ENCODE results near the gene TMEM33. TPM values are rescaled to one million over a fixed set of nuclear protein-coding genes. Genes with fewer than 3 reads are reported as not detected.

TMEM33 gene
- polyA plus RNA-seq, 1 of the 3 experiments (the other 2 are of a cell fraction): 31.2 TPM

DNA sequence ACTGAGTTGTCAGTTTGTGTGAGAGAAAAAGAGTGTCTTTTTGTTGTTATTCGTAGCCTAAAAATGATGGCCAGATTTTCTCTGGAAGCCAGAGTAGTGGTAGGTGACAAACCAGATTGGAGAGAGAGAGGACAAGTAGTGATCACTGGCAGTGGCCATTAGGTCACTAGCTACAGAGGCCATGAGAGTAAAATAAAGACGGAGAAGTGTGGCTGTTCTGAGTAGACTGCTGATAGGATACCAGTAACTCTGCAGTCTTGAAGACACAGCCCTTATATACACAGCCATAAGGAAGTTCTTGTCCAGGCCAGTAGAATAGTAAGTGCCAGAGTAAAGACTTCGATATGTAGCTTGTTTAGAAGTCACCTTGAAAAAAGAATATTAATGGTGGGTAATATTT, 62.8 kb downstream of the TMEM33 start:
- CTCF ChIA-PET: no interaction called here
- H4K20me1 ChIP-seq (ENCODE audit: insufficient read depth): peaks cover 18% of the 10 kb centered on the region; the same call in 1 of the 2 replicates
- H3K79me2 ChIP-seq (ENCODE audit: insufficient read depth): peaks cover 92% of the 10 kb centered on the region

GRCh38 chr4:41999321-41999720, 64.1 kb downstream of the TMEM33 start:
- no peak overlapping the region for H3K4me3 ChIP-seq (ENCODE audit: low read depth in 2 of 2, low read length in 1 of 2)
- H3K9ac ChIP-seq: no peak overlapping the region
- H3K27me3 ChIP-seq (ENCODE audit: insufficient read depth): no peaks in the 10 kb centered on the region
- peaks cover 18% of the 10 kb centered on the region; the same call in 1 of the 2 replicates for H4K20me1 ChIP-seq (ENCODE audit: insufficient read depth)
- no peak for DNase-seq
- no peaks in the 10 kb centered on the region for H3K9me3 ChIP-seq
- no peaks in the 10 kb centered on the region for H3K4me1 ChIP-seq (ENCODE audit: control insufficient read depth in 1 of 2, insufficient read depth in 2 of 2, low read depth in 1 of 2, low read length in 1 of 2)
- no peak overlapping the region for H2AFZ ChIP-seq (ENCODE audit: low read depth)
- peaks cover 23 to 25% of the 10 kb centered on the region in 2 experiments for H3K36me3 ChIP-seq (replicated peaks in 1 of 2; ENCODE audit: control insufficient read depth in 1 of 2, insufficient read depth in 2 of 2, low read length in 1 of 2)
- no peaks in the 10 kb centered on the region for H3K9me2 ChIP-seq
- H3K27ac ChIP-seq (ENCODE audit: low read depth in 2 of 2, low read length in 1 of 2): no peak overlapping the region
- ChIA-PET CTCF (no interaction called here), POLR2A (no interaction called here)
- H3F3A ChIP-seq (replicated peaks; ENCODE audit: insufficient read depth): peaks cover 5% of the 10 kb centered on the region
- H3K4me2 ChIP-seq: no peak overlapping the region
- peaks cover 92% of the 10 kb centered on the region for H3K79me2 ChIP-seq (ENCODE audit: insufficient read depth)
- TF ChIP-seq GABPA (IDR thresholded peaks at IDR 0.05; ENCODE audit: low read depth) (no peak), FOXJ3 (CRISPR knock-in tag; IDR thresholded peaks at IDR 0.05) (no peak), CTCF (IDR thresholded peaks at IDR 0.05) (no peak), USF1 (IDR thresholded peaks at IDR 0.05; ENCODE audit: borderline replicate concordance, low read depth) (no peak), POLR2AphosphoS5 (IDR thresholded peaks at IDR 0.05; ENCODE audit: low read depth, low read length) (no peak), RAD21 (IDR thresholded peaks at IDR 0.05; ENCODE audit: low read length) (no peak), IRF3 (IDR thresholded peaks at IDR 0.05; ENCODE audit: low read depth, low read length) (no peak), GATA2 (CRISPR knock-in tag; IDR thresholded peaks at IDR 0.05) (no peak), TCF12 (IDR thresholded peaks at IDR 0.05) (no peak), NRF1 (IDR thresholded peaks at IDR 0.05; ENCODE audit: low read depth, low read length) (no peak), USF2 (IDR thresholded peaks at IDR 0.05; ENCODE audit: borderline replicate concordance, low read depth, low read length) (no peak), TEAD4 (IDR thresholded peaks at IDR 0.05; ENCODE audit: borderline replicate concordance, insufficient read depth) (no peak), JUND (IDR thresholded peaks at IDR 0.05) (no peak)
- TF ChIP-seq, protein P1, sequence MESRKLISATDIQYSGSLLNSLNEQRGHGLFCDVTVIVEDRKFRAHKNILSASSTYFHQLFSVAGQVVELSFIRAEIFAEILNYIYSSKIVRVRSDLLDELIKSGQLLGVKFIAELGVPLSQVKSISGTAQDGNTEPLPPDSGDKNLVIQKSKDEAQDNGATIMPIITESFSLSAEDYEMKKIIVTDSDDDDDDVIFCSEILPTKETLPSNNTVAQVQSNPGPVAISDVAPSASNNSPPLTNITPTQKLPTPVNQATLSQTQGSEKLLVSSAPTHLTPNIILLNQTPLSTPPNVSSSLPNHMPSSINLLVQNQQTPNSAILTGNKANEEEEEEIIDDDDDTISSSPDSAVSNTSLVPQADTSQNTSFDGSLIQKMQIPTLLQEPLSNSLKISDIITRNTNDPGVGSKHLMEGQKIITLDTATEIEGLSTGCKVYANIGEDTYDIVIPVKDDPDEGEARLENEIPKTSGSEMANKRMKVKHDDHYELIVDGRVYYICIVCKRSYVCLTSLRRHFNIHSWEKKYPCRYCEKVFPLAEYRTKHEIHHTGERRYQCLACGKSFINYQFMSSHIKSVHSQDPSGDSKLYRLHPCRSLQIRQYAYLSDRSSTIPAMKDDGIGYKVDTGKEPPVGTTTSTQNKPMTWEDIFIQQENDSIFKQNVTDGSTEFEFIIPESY (IDR thresholded peaks at IDR 0.05; ENCODE audit: borderline replicate concordance, low read depth): no peak

More for the DNA sequence above, 62.8 kb downstream of the TMEM33 start:
- POLR2A ChIA-PET: no interaction called here
- no peak overlapping the region for H3K4me3 ChIP-seq (ENCODE audit: low read depth in 2 of 2, low read length in 1 of 2)
- 97% methylated on average over 3 of the region's 3 CpGs for WGBS (ENCODE audit: low lambda C conversion rate)
- no peak overlapping the region for H3K27ac ChIP-seq (ENCODE audit: low read depth in 2 of 2, low read length in 1 of 2)
- no peaks in the 10 kb centered on the region for H3K9me2 ChIP-seq
- H3K36me3 ChIP-seq (replicated peaks in 1 of 2; ENCODE audit: control insufficient read depth in 1 of 2, insufficient read depth in 2 of 2, low read length in 1 of 2): peaks cover 10 to 16% of the 10 kb centered on the region in 2 experiments
- H2AFZ ChIP-seq (ENCODE audit: low read depth): no peak overlapping the region
- no peak overlapping the region for H3K4me2 ChIP-seq
- H3K9ac ChIP-seq: no peak overlapping the region
- DNase-seq: no peak
- no peaks in the 10 kb centered on the region for H3K27me3 ChIP-seq (ENCODE audit: insufficient read depth)
- no peaks in the 10 kb centered on the region for H3K4me1 ChIP-seq (ENCODE audit: control insufficient read depth in 1 of 2, insufficient read depth in 2 of 2, low read depth in 1 of 2, low read length in 1 of 2)
- H3F3A ChIP-seq (replicated peaks; ENCODE audit: insufficient read depth): peaks cover 5% of the 10 kb centered on the region
- no peaks in the 10 kb centered on the region for H3K9me3 ChIP-seq
- TF ChIP-seq TCF12 (IDR thresholded peaks at IDR 0.05) (no peak), SIN3A (IDR thresholded peaks at IDR 0.05; ENCODE audit: borderline replicate concordance, low read depth, low read length) (no peak), FOXM1 (IDR thresholded peaks at IDR 0.05; ENCODE audit: low read depth) (no peak), TEAD4 (IDR thresholded peaks at IDR 0.05; ENCODE audit: borderline replicate concordance, insufficient read depth) (no peak), PBX3 (IDR thresholded peaks at IDR 0.05) (no peak)
